Neural crest cell (in vitro differentiated cells): ENCODE results near the gene LXN. TPM values are rescaled to one million over a fixed set of nuclear protein-coding genes. Genes with fewer than 3 reads are reported as not detected.
"Not testable (repeated sequence)": the region's sequence is repeated elsewhere in the genome, so short reads cannot be mapped to it uniquely, and the experiment has no call there.

Source experiments
- DNase-seq: peaks from one replicate; pipeline ENCODE4 v3.0.0; 2021; ENCODE audit warnings: low read depth, mixed read lengths, low spot score
- H3K27ac Mint-ChIP-seq: one replicate; pipeline ENCODE4 v1.8.0; 2021; ENCODE audit warnings: mild to moderate bottlenecking, mixed read lengths; ENCODE audit not compliant: unreplicated experiment
- H3K27me3 Mint-ChIP-seq: 2 replicates; pipeline ENCODE4 v1.8.0; 2021; ENCODE audit warnings: low read depth, mild to moderate bottlenecking, mixed read lengths
- H3K36me3 Mint-ChIP-seq: 2 replicates; pipeline ENCODE4 v1.8.0; 2021; ENCODE audit warnings: low read depth, mild to moderate bottlenecking, mixed read lengths
- H3K4me1 Mint-ChIP-seq: 2 replicates; pipeline ENCODE4 v1.8.0; 2021; ENCODE audit warnings: mixed read lengths
- H3K4me3 Mint-ChIP-seq: one replicate; pipeline ENCODE4 v1.8.0; 2021; ENCODE audit warnings: mild to moderate bottlenecking, mixed read lengths
- H3K9me3 Mint-ChIP-seq: 2 replicates; pipeline ENCODE4 v1.8.0; 2021; ENCODE audit warnings: mixed read lengths
- CTCF ChIP-seq: fragments of 200-600 bp; sonication (generic); conservative IDR thresholded peaks from 2 replicates; pipeline ENCODE4 v1.5.0; 2021; ENCODE audit warnings: antibody characterized with exemption, mild to moderate bottlenecking
- total RNA-seq: library from RNA; stranded (reverse); gene quantifications from 2 replicates; pipeline ENCODE4 v1.2.1, GENCODE V29; 2021

Gene LXN
- total RNA-seq, 1 donor from 2014 or later, result 8.0 TPM

- Mint-ChIP-seq H3K27ac (no peak overlapping the region), H3K36me3 (peaks cover 20% of the 10 kb centered on the region)
Observed at GRCh38 chr3:158702815-158703481, 30.5 kb upstream of the LXN start.

GRCh38 chr3:158701420-158702065 lies 29.1 kb upstream of the LXN start:
- H3K27ac Mint-ChIP-seq, result no peak overlapping the region
- TF ChIP-seq CTCF, result no peak

More at GRCh38 chr3:158702815-158703481, 30.5 kb upstream of the LXN start:
- Mint-ChIP-seq H3K27me3 (no peaks in the 10 kb centered on the region), H3K4me1 (no peaks in the 10 kb centered on the region), H3K4me3 (no peak overlapping the region), H3K9me3 (no peaks in the 10 kb centered on the region)
- no peak for DNase-seq
- TF ChIP-seq CTCF, result no peak

DNA sequence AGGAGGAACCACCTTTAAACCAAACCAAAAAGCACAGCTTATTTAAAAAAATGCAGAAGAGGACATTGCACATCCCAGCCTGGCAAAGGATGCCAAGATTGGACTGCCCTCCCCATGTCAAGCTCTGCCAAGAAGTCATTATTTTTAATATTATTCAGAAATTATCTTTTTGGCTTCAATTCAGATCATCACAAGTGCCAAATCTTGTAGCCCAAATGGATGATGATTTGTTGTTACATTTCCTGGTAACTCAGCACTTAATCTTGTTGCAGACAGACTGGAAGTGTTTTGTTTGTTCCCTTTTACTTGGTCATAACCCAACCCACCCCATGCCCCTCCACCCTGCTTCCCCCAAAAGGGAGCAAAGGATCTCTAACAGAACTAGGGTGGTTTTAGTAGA lies 28.1 kb upstream of the LXN start:
- TF ChIP-seq CTCF, result no peak
- H3K4me3 Mint-ChIP-seq, result no peak overlapping the region
- no peaks in the 10 kb centered on the region for H3K27me3 Mint-ChIP-seq

More at GRCh38 chr3:158701420-158702065, 29.1 kb upstream of the LXN start:
- H3K4me1 Mint-ChIP-seq, result no peaks in the 10 kb centered on the region
- H3K9me3 Mint-ChIP-seq, result no peaks in the 10 kb centered on the region
- peaks cover 15% of the 10 kb centered on the region for H3K36me3 Mint-ChIP-seq
- H3K4me3 Mint-ChIP-seq, result no peak overlapping the region
- no peak for DNase-seq
- H3K27me3 Mint-ChIP-seq, result no peaks in the 10 kb centered on the region

DNA sequence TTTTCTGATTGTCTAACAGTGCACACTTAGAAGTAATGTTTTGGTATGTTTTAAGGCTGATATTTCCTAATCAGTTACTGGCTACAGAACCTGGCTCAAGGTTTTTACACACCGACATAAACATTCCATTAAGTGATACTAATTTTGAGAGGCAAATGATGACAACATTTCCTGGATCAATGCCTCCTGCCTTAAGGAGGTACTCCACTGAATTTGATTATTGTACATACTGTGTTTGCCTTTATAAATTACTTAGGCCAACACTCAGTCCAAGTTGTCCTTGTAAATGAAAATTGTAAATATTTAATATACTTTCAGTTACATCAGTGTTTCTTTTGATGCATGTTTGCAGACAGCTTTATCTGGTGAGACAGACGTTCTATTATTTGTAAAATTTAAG lies 24.2 kb upstream of the LXN start:
- no peak overlapping the region for H3K4me3 Mint-ChIP-seq
- no peaks in the 10 kb centered on the region for H3K27me3 Mint-ChIP-seq
- no peak for TF ChIP-seq CTCF
- no peak overlapping the region for H3K27ac Mint-ChIP-seq
- peaks cover 16% of the 10 kb centered on the region for H3K36me3 Mint-ChIP-seq
- H3K9me3 Mint-ChIP-seq, result no peaks in the 10 kb centered on the region
- H3K4me1 Mint-ChIP-seq, result no peaks in the 10 kb centered on the region
- no peak for DNase-seq

More for the DNA sequence above, 28.1 kb upstream of the LXN start:
- H3K4me1 Mint-ChIP-seq, result no peaks in the 10 kb centered on the region
- no peak for DNase-seq
- peaks cover 8% of the 10 kb centered on the region for H3K36me3 Mint-ChIP-seq
- H3K9me3 Mint-ChIP-seq, result no peaks in the 10 kb centered on the region
- H3K27ac Mint-ChIP-seq, result no peak overlapping the region

DNA sequence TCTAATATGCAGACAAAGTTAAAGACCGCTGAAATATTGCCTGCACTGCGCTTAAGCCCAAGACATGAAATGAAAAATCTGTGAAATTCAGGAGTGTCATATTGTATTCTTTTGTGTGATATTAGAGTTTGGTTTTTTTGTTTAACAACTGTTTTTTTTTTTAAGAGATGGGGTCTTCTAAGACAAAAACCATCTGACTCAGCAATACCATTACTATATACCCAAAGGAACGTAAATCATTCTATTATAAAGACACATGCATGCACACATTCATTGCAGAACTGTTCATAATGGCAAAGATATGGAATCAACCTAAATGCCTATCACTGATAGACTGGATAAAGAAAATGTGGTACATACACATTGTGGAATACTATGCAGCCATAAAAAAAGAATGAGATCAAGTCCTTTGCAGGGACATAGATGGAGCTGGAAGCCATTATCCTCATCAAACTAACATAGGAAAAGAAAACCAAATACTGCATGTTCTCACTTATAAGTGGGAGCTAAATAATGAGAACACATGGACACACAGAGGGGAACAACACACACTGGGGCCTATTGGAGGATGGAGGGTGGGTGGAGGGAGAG lies 21.5 kb upstream of the LXN start:
- not testable (repeated sequence) for DNase-seq, H3K27me3 Mint-ChIP-seq, H3K27ac Mint-ChIP-seq, H3K4me3 Mint-ChIP-seq, H3K9me3 Mint-ChIP-seq, H3K4me1 Mint-ChIP-seq
- peaks cover 16% of the 10 kb centered on the region for H3K36me3 Mint-ChIP-seq

DNA sequence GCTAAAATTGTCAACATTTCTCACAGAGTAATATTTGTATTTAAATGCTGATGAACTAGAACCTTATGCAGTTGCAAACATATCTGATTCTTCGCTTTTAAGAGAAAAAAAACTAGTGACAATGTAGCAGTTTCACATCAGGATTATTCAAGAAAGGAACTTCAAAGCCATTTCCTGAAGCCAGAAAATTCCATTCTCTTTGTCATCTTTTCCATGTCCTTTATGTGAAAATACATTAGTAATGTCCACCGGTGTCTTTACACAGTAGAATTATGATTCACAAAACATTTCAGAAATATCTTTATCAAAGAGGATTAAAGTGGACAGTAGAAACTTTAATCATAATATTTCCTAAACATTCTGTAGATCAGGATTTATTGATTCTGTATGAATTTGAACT lies 12.7 kb upstream of the LXN start:
- no peaks in the 10 kb centered on the region for H3K9me3 Mint-ChIP-seq
- no peak overlapping the region for H3K4me3 Mint-ChIP-seq
- no peak overlapping the region for H3K27ac Mint-ChIP-seq
- DNase-seq, result no peak
- no peaks in the 10 kb centered on the region for H3K27me3 Mint-ChIP-seq
- H3K36me3 Mint-ChIP-seq, result no peaks in the 10 kb centered on the region
- no peaks in the 10 kb centered on the region for H3K4me1 Mint-ChIP-seq
- no peak for TF ChIP-seq CTCF
